ENCODE data around the gene MAT2A. TPM values are rescaled to one million over a fixed set of nuclear protein-coding genes. Genes with fewer than 3 reads are reported as not detected.
"Not testable (repeated sequence)": the region's sequence is repeated elsewhere in the genome, so short reads cannot be mapped to it uniquely, and the experiment has no call there.

The MAT2A gene
- total RNA-seq, 2 experiments from 2014 or later: 226 to 259 TPM

DNA sequence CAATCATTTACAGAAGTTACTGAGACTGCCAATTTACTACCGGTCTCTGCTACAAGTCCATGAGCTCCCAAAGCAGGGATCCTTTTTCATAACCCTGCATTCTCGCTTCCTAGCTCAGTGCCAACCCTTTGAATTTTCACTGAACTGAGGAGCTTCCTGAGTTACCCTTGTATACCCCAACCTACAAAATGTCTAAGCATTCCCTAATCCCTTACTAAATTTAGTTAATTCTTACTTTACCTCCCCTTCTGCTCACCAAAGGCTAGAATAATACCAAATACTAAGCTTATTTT, 9.6 kb downstream of the MAT2A start:
- ATAC-seq: no peak
- ChIA-PET CTCF (interaction anchor here (0.6 to 10.6 kb wide), 12 partner anchors 9 to 239 kb away, joined by 3 to 205 read pairs (median 4); partner anchors contain the start of genes ELMOD3, GGCX, MAT2A and RETSAT), POLR2A (interaction anchor here (0.8 to 1.9 kb wide), 5 partner anchors 9 to 194 kb away, joined by 3 to 11 read pairs (median 4); partner anchors contain the start of genes ELMOD3, MAT2A, RETSAT and VAMP8)
- Mint-ChIP-seq H3K4me1 (no peaks in the 10 kb centered on the region), H3K4me3 (no peak overlapping the region), H3K9me3 (ENCODE audit: low read depth) (no peaks in the 10 kb centered on the region), H3K36me3 (ENCODE audit: low read depth) (peaks cover 51% of the 10 kb centered on the region), H3K27me3 (no peaks in the 10 kb centered on the region), H3K27ac (no peak overlapping the region)
- intact Hi-C loops (cut with DNase I, micrococcal nuclease): loop anchor here in 1 of 2 experiments (1.0 kb wide), 1 partner anchor 8 kb away; no protein-coding TSS in a partner anchor
- DNase-seq: no peak

DNA sequence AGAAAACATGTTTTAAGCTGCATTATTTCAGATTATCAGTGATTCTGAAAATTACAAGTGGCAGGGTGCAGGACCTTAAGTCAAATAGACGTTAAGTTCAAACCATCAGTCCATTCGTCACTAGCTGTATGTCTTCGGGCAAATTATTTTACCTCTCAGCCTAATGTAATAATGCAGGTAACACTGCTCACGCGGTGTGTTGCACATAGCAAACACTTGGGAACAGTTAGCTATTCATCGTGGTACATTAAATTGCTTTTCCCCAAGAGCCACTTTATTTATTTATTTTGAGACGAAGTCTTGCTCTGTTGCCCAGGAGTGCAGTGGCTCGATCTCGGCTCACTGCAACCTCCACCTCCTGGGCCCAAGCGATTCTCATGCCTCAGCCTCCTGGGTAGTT, 10.1 kb downstream of the MAT2A start:
- H3K27ac Mint-ChIP-seq: no peak overlapping the region
- DNase-seq (no peak), ATAC-seq (no peak)
- ChIA-PET CTCF (interaction anchor here (0.6 to 10.6 kb wide), 12 partner anchors 9 to 240 kb away, joined by 3 to 205 read pairs (median 4); partner anchors contain the start of genes ELMOD3, GGCX, MAT2A and RETSAT), POLR2A (interaction anchor here (0.8 to 1.4 kb wide), 4 partner anchors 11 to 195 kb away, joined by 3 to 4 read pairs (median 4); partner anchors contain the start of genes ELMOD3, RETSAT and VAMP8)
- no peak overlapping the region for H3K4me3 Mint-ChIP-seq
- no peaks in the 10 kb centered on the region for H3K4me1 Mint-ChIP-seq
- no peaks in the 10 kb centered on the region for H3K9me3 Mint-ChIP-seq (ENCODE audit: low read depth)
- H3K27me3 Mint-ChIP-seq: no peaks in the 10 kb centered on the region
- intact Hi-C loops (cut with DNase I, micrococcal nuclease): no loop called here
- peaks cover 48% of the 10 kb centered on the region for H3K36me3 Mint-ChIP-seq (ENCODE audit: low read depth)

DNA sequence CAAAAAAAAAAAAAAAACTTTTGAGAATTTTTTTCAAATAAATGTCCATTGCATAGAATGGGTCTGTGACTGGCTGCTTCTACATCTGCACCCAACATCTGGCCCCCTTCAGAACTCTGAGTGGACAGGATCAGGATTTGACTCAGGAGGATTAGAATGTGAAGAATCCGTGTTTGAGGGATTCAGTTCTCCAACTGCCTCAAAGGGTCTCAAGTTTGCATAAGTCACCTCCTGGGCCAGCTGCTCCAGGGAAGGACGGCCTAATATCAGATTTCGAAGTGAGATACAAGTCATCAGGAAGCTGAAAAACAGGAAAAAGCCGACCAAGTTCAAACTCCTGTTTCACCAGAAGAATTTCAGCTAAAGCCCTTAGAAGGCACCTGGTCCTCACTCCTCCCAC, 10.9 kb downstream of the MAT2A start:
- Mint-ChIP-seq H3K27ac (no peak overlapping the region), H3K4me3 (no peak overlapping the region), H3K36me3 (ENCODE audit: low read depth) (peaks cover 45% of the 10 kb centered on the region), H3K27me3 (no peaks in the 10 kb centered on the region), H3K9me3 (ENCODE audit: low read depth) (no peaks in the 10 kb centered on the region), H3K4me1 (no peaks in the 10 kb centered on the region)
- intact Hi-C loops (cut with DNase I, micrococcal nuclease): loop anchor here in 1 of 2 experiments (5.0 kb wide), 1 partner anchor 223 kb away; the partner anchor contains the start of gene TGOLN2
- CTCF ChIA-PET: interaction anchor here (0.6 to 10.6 kb wide), 12 partner anchors 9 to 250 kb away, joined by 3 to 205 read pairs (median 5); partner anchors contain the start of genes GGCX, MAT2A, SH2D6 and VAMP5
- ATAC-seq (no peak), DNase-seq (no peak)
- POLR2A ChIA-PET: interaction anchor here (0.7 to 3.1 kb wide), 6 partner anchors 9 to 131 kb away, joined by 3 to 19 read pairs (median 18); partner anchors contain the start of genes GGCX, MAT2A and SH2D6

DNA sequence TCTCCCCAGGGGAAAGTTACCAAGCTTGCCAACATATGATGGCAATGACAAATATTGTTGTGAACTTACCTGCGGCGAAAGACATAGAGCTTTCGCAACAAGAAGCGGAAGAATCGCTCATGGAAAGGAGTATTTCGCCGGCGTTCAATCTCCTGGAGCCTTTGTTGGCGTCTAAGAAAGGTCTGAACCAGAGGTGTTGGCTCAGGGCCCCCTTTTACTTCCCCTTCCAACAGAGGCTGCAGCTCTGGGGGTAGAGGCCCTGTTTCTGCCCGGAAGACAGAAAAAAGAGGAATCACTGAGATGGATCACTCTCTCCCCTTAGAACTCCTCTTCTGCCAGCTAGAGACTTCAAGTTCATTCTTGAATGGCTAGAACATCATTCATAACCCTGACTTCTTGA, 11.5 kb downstream of the MAT2A start:
- Mint-ChIP-seq H3K27me3 (no peaks in the 10 kb centered on the region), H3K4me3 (no peak overlapping the region), H3K36me3 (ENCODE audit: low read depth) (peaks cover 43% of the 10 kb centered on the region), H3K4me1 (peaks cover 2% of the 10 kb centered on the region), H3K27ac (no peak overlapping the region), H3K9me3 (ENCODE audit: low read depth) (no peaks in the 10 kb centered on the region)
- DNase-seq: no peak
- intact Hi-C loops (cut with DNase I, micrococcal nuclease): loop anchor here in 1 of 2 experiments (5.0 kb wide), 1 partner anchor 223 kb away; the partner anchor contains the start of gene TGOLN2
- ChIA-PET CTCF (interaction anchor here (0.6 to 10.6 kb wide), 18 partner anchors 9 to 250 kb away, joined by 3 to 205 read pairs (median 5); partner anchors contain the start of genes ELMOD3, GGCX, MAT2A and RETSAT), POLR2A (interaction anchor here (1.0 to 3.1 kb wide), 6 partner anchors 10 to 196 kb away, joined by 3 to 19 read pairs (median 18); partner anchors contain the start of genes ELMOD3, GGCX, MAT2A and RETSAT)
- no peak for ATAC-seq

DNA sequence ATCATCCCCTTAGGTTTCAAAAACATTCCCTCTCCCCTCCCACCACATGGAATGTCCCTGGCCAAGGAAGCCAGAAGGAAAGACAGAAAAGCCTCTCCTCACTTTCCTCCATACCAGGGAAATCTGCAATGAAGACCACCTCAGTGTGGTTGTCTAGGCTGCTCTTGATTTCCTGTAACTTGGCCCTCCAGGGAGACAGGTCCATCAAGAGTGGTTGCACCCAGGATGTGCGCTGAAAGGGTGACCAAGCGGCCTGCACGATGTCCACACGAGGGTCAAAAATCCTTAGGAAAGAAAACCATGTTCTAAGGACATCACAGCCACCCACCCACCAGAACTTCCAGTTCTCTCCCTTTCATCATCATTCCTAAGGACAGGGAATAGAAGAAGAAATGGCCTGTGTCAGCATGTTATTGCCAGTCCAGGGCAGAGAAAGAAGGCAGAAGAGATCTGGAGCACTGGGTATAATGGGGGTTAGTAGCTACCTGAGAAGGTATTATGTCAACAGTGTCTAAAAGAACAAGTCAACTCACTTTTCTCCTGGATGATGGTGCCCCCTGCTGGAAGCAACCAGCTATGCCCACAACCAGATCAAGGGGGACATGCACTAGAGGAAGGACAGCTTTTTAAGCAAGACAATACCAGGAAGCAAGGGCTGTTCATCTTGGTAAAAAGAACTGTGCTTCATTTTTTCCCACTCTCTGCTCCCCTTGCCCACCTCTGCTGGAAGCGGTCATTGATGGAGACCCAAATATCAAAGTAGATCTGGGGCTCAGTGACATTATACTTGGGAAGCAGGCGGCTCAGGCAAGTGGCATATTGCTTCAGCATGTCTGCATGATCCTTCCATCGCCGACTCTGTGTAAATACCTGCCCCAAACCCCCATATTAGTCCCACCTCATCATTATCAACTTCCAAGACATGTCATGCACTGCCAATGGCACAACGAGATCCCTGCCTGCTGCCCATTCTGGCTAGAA, 13.0 kb downstream of the MAT2A start:
- intact Hi-C loops (cut with DNase I, micrococcal nuclease): loop anchor here (1.0 to 5.0 kb wide), 5 partner anchors 132 to 225 kb away; partner anchors contain the start of genes TGOLN2 (in 2 of the 2), ELMOD3 (in 1 of the 2) and RETSAT (in 1 of the 2)
- ChIA-PET CTCF (interaction anchor here (0.5 to 10.6 kb wide), 34 partner anchors 7 to 1729 kb away, joined by 3 to 205 read pairs (median 4); partner anchors contain the start of genes CAPG, ELMOD3, GGCX and MAT2A), POLR2A (interaction anchor here (0.6 to 3.1 kb wide), 7 partner anchors 9 to 140 kb away, joined by 3 to 19 read pairs (median 17); partner anchors contain the start of genes GGCX, MAT2A, SH2D6 and VAMP5)
- ATAC-seq (peak; percentile 88), DNase-seq (peak; percentile 92)
- Mint-ChIP-seq H3K36me3 (ENCODE audit: low read depth) (peaks cover 40% of the 10 kb centered on the region), H3K4me3 (no peak overlapping the region), H3K27ac (no peak overlapping the region), H3K27me3 (no peaks in the 10 kb centered on the region), H3K4me1 (peaks cover 2% of the 10 kb centered on the region), H3K9me3 (ENCODE audit: low read depth) (no peaks in the 10 kb centered on the region)

DNA sequence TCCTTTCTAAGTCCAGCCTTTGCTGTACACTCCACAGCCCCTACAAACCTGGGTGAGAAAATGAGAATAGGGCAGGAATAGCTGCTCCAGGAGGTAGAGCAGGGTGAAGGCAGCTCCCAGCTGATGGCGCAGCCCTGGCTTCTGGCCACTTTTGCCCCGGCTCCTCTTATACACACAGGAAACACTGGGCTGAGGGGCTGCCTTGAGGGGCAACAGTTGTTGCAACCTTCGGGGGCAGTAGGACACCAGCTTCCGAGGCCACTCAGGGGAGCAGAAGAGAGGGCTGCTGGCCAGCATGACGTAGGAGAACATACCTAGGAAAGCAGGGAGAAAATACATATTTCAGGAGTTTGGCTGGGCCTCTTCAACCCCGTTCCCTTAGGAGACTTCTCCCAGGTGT, 14.2 kb downstream of the MAT2A start:
- Mint-ChIP-seq H3K4me1 (peaks cover 3% of the 10 kb centered on the region), H3K9me3 (ENCODE audit: low read depth) (no peaks in the 10 kb centered on the region), H3K4me3 (no peak overlapping the region), H3K27ac (no peak overlapping the region), H3K27me3 (no peaks in the 10 kb centered on the region), H3K36me3 (ENCODE audit: low read depth) (peaks cover 46% of the 10 kb centered on the region)
- intact Hi-C loops (cut with DNase I, micrococcal nuclease): loop anchor here (2.0 to 5.0 kb wide), 2 partner anchors 226 kb away; partner anchors contain the start of gene TGOLN2 (in 2 of the 2)
- CTCF ChIA-PET: interaction anchor here (0.7 to 10.6 kb wide), 6 partner anchors 117 to 219 kb away, joined by 3 to 205 read pairs (median 3); partner anchors contain the start of gene SH2D6
- POLR2A ChIA-PET: interaction anchor here (0.6 kb wide), 1 partner anchor 172 kb away, joined by 5 read pairs; no protein-coding TSS in a partner anchor
- ATAC-seq (no peak), DNase-seq (no peak)

DNA sequence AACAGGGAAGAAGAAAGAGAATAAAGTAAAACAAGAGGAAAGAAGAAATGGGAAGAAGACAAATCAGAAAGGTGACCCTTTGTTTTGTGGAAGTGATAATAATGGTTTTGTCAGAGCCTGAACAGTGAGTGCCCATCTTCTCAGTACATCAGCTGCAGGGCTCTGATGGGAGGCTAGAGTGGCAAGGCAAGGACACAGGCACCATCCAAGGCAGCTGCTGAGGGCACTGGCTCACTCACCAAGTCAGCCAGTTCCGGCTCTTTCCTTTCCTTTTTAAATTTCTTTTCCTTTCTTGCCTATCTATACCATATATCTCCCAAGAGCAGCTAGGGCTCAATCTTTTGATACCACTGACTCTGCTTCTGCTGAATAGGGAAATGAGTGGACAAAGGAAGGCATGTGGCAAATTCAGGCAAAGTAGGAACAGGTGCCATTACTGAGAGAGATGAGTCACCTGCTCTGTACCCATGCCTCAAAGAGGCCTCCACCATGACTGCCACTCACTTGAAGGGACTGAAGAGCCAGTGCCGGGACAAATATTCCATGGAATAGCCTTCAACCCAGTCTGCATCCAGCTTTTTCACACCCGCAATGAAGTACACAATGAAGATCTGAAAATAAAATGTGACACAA, 16.1 kb downstream of the MAT2A start:
- ATAC-seq (peak; percentile 51), DNase-seq (no peak)
- ChIA-PET POLR2A (interaction anchor here (1.8 kb wide), 1 partner anchor 11 kb away, joined by 8 read pairs; no protein-coding TSS in a partner anchor), CTCF (interaction anchor here (0.7 to 10.6 kb wide), 4 partner anchors 15 to 489 kb away, joined by 3 to 205 read pairs (median 10); partner anchors contain the start of gene SH2D6)
- H3K4me3 Mint-ChIP-seq: no peak overlapping the region
- H3K36me3 Mint-ChIP-seq (ENCODE audit: low read depth): peaks cover 45% of the 10 kb centered on the region
- intact Hi-C loops (cut with DNase I, micrococcal nuclease): loop anchor here in 1 of 2 experiments (5.0 kb wide), 1 partner anchor 228 kb away; the partner anchor contains the start of gene TGOLN2
- peak overlapping the region; percentile 26 for H3K27ac Mint-ChIP-seq
- H3K4me1 Mint-ChIP-seq: peaks cover 19% of the 10 kb centered on the region
- H3K27me3 Mint-ChIP-seq: no peaks in the 10 kb centered on the region
- no peaks in the 10 kb centered on the region for H3K9me3 Mint-ChIP-seq (ENCODE audit: low read depth)

DNA sequence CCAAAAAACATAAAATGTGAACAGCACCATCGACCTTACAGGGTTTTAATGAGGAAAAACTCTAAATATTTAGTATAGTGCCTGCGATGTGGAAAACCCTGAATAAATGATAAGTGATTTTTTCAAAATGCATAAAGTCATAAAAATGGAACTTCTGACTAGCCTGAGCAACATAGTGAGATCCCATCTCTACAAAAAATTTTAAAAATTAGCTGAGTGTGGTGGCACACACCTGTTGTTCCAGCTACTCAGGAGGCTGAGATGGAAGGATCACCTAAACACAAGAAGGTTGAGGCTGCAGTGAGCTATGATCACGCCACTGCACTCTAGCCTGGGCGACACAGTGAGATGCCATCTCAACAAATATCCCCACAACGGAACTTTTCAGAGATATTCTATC, 18.2 kb downstream of the MAT2A start:
- Mint-ChIP-seq H3K27me3 (no peaks in the 10 kb centered on the region), H3K4me3 (no peak overlapping the region), H3K36me3 (ENCODE audit: low read depth) (peaks cover 35% of the 10 kb centered on the region), H3K9me3 (ENCODE audit: low read depth) (no peaks in the 10 kb centered on the region), H3K27ac (no peak overlapping the region), H3K4me1 (peaks cover 29% of the 10 kb centered on the region)
- ATAC-seq (no peak), DNase-seq (no peak)
- ChIA-PET CTCF (interaction anchor here (1.0 to 10.6 kb wide), 5 partner anchors 7 to 136 kb away, joined by 3 to 205 read pairs (median 4); partner anchors contain the start of gene SH2D6), POLR2A (interaction anchor here (1.4 to 1.8 kb wide), 2 partner anchors 11 to 13 kb away, joined by 8 to 20 read pairs; no protein-coding TSS in a partner anchor)
- intact Hi-C loops (cut with DNase I, micrococcal nuclease): loop anchor here in 1 of 2 experiments (2.0 kb wide), 1 partner anchor 16 kb away; no protein-coding TSS in a partner anchor

DNA sequence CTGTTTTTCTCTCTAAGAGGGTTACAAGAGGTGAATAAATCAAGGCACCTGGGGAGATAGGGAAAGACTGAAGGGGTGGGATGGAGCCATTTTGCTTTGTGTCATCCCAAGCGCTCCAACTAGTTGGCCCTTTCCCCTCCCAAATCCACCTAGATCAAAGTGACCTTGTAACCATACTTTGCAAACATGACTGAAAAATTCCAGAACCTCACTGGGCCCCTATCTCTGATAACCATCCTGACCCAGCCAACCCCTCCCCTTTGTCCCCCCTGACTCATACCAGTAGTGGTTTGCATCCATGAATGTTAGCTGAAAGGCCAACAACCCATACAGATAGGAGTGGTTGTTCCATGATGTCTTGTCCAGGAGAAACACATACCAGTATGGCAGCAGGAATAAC, 19.2 kb downstream of the MAT2A start:
- peaks cover 25% of the 10 kb centered on the region for H3K36me3 Mint-ChIP-seq (ENCODE audit: low read depth)
- H3K27ac Mint-ChIP-seq: peak overlapping the region; percentile 7
- ChIA-PET CTCF (interaction anchor here (1.0 to 6.0 kb wide), 3 partner anchors 8 to 167 kb away, joined by 3 to 60 read pairs (median 4); no protein-coding TSS in a partner anchor), POLR2A (no interaction called here)
- H3K27me3 Mint-ChIP-seq: no peaks in the 10 kb centered on the region
- H3K4me3 Mint-ChIP-seq: no peak overlapping the region
- intact Hi-C loops (cut with DNase I, micrococcal nuclease): no loop called here
- peaks cover 29% of the 10 kb centered on the region for H3K4me1 Mint-ChIP-seq
- DNase-seq (no peak), ATAC-seq (no peak)
- H3K9me3 Mint-ChIP-seq (ENCODE audit: low read depth): no peaks in the 10 kb centered on the region

DNA sequence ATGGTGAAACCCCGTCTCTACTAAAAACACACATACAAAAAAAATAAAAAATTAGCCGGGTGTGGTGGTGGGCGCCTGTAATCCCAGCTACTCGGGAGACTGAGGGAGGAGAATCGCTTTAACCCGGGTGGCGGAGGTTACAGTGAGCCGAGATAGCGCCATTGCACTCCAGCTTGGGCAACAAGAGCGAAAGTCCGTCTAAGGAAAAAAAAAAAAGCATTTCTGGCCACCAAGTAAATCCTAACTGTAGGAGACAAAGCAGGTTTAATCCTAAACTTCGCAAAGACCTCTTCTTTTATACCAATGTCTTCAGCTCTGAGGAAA, 21.4 kb downstream of the MAT2A start:
- DNase-seq; H3K27me3 Mint-ChIP-seq; ATAC-seq; H3K9me3 Mint-ChIP-seq (ENCODE audit: low read depth): not testable (repeated sequence)
- Mint-ChIP-seq H3K36me3 (ENCODE audit: low read depth) (peaks cover 15% of the 10 kb centered on the region), H3K4me1 (peaks cover 33% of the 10 kb centered on the region), H3K27ac (peak overlapping the region; percentile 88), H3K4me3 (peak overlapping the region; percentile 95)
- CTCF ChIA-PET: interaction anchor here (0.6 to 6.0 kb wide), 6 partner anchors 10 to 140 kb away, joined by 3 to 60 read pairs (median 5); partner anchors contain the start of genes MAT2A and TMEM150A
- intact Hi-C loops (cut with DNase I, micrococcal nuclease): loop anchor here in 1 of 2 experiments (2.0 kb wide), 2 partner anchors 18 to 42 kb away; partner anchors contain the start of gene TMEM150A
- POLR2A ChIA-PET: interaction anchor here (0.6 to 3.0 kb wide), 6 partner anchors 9 to 143 kb away, joined by 3 to 18 read pairs (median 4); partner anchors contain the start of gene MAT2A

Measured in activated CD4-positive, alpha-beta T cell treated with anti-CD3 and anti-CD28 coated beads for 36 hours (primary cell).